H9 (cell line): ENCODE measurements around the gene NIM1K. TPM values are rescaled to one million over a fixed set of nuclear protein-coding genes. Genes with fewer than 3 reads are reported as not detected.

ENCODE experiments used
- DNase-seq: peaks from one replicate; pipeline ENCODE4 v3.0.0-alpha.2; 2017
- H2AFZ ChIP-seq: one replicate; pipeline ENCODE4 v1.6.1; 2013; ENCODE audit warnings: mild to moderate bottlenecking, low read length, control low read depth, moderate library complexity
- H2AK5ac ChIP-seq: 2 replicates; pipeline ENCODE4 v1.6.1; 2013; ENCODE audit warnings: low read length, control low read depth, mixed read lengths; ENCODE audit not compliant: insufficient read length
- H2BK120ac ChIP-seq: one replicate; pipeline ENCODE4 v1.6.1; 2013; ENCODE audit warnings: low read depth, mild to moderate bottlenecking, low read length, control low read depth, inconsistent platforms; ENCODE audit not compliant: poor library complexity, severe bottlenecking
- H2BK12ac ChIP-seq: 2 replicates; pipeline ENCODE4 v1.6.1; 2013; ENCODE audit warnings: low read length, control low read depth, mixed read lengths, low read depth; ENCODE audit not compliant: insufficient read length
- H2BK15ac ChIP-seq: 2 replicates; pipeline ENCODE4 v1.6.1; 2013; ENCODE audit warnings: low read depth, low read length, control low read depth
- H2BK20ac ChIP-seq: one replicate; pipeline ENCODE4 v1.6.1; 2013; ENCODE audit warnings: low read depth, mild to moderate bottlenecking, low read length, control low read depth, inconsistent platforms; ENCODE audit not compliant: poor library complexity, severe bottlenecking
- H2BK5ac ChIP-seq: 2 replicates; pipeline ENCODE4 v1.6.1; 2013; ENCODE audit warnings: low read length, control low read depth, mixed read lengths; ENCODE audit not compliant: insufficient read length
- H3K14ac ChIP-seq: 2 replicates; pipeline ENCODE4 v1.6.1; 2013; ENCODE audit warnings: low read length, control low read depth; ENCODE audit not compliant: insufficient read depth
- H3K18ac ChIP-seq: 2 replicates; pipeline ENCODE4 v1.6.1; 2013; ENCODE audit warnings: low read depth, mild to moderate bottlenecking, mixed read lengths, low read length, control low read depth; ENCODE audit not compliant: insufficient read length
- H3K23ac ChIP-seq: 2 replicates; pipeline ENCODE4 v1.6.1; 2013; ENCODE audit warnings: low read length, control low read depth, mixed read lengths, low read depth; ENCODE audit not compliant: insufficient read length
- H3K23me2 ChIP-seq: 2 replicates; pipeline ENCODE4 v1.6.1; 2013; ENCODE audit warnings: low read depth, mild to moderate bottlenecking, mixed read lengths, low read length, control low read depth; ENCODE audit not compliant: insufficient read length, poor library complexity, severe bottlenecking
- H3K27ac ChIP-seq: 2 replicates; pipeline ENCODE4 v1.5.1; 2013; ENCODE audit warnings: low read length, control low read depth, mixed read lengths, low read depth; ENCODE audit not compliant: insufficient read length
- H3K27me3 ChIP-seq: 2 replicates; pipeline ENCODE4 v1.6.1; 2013; ENCODE audit warnings: low read length, control low read depth, inconsistent platforms; ENCODE audit not compliant: insufficient read depth
- H3K4ac ChIP-seq: 2 replicates; pipeline ENCODE4 v1.6.1; 2013; ENCODE audit warnings: low read depth, mild to moderate bottlenecking, control low read depth, inconsistent platforms, low read length, moderate library complexity
- H3K4me1 ChIP-seq: 2 replicates; pipeline ENCODE4 v1.6.1; 2013; ENCODE audit warnings: low read length, control low read depth, inconsistent platforms; ENCODE audit not compliant: insufficient read depth
- H3K4me2 ChIP-seq: 2 replicates; pipeline ENCODE4 v1.6.1; 2013; ENCODE audit warnings: low read length, control low read depth, mixed read lengths; ENCODE audit not compliant: insufficient read length, insufficient read depth
- H3K56ac ChIP-seq: 2 replicates; pipeline ENCODE4 v1.6.1; 2013; ENCODE audit warnings: low read depth, mild to moderate bottlenecking, mixed read lengths, low read length, control low read depth; ENCODE audit not compliant: insufficient read length
- H3K79me1 ChIP-seq: 2 replicates; pipeline ENCODE4 v1.6.1; 2013; ENCODE audit warnings: low read depth, mild to moderate bottlenecking, moderate library complexity, low read length, control low read depth, inconsistent platforms; ENCODE audit not compliant: insufficient read depth, poor library complexity, severe bottlenecking
- H3K79me2 ChIP-seq: 2 replicates; pipeline ENCODE4 v1.6.1; 2013; ENCODE audit warnings: low read length, control low read depth, inconsistent platforms; ENCODE audit not compliant: insufficient read depth
- H3K9ac ChIP-seq: 2 replicates; pipeline ENCODE4 v1.6.1; 2013; ENCODE audit warnings: low read length, control low read depth, mixed read lengths; ENCODE audit not compliant: insufficient read length; ENCODE audit errors: extremely low read depth
- H3K9me3 ChIP-seq: one replicate; pipeline ENCODE4 v1.6.1; 2013; ENCODE audit warnings: low read depth, low read length, inconsistent platforms; ENCODE audit not compliant: control insufficient read depth
- H3T11ph ChIP-seq: one replicate; pipeline ENCODE4 v1.6.1; 2013; ENCODE audit warnings: mild to moderate bottlenecking, low read length, control low read depth, inconsistent platforms
- H4K20me1 ChIP-seq: one replicate; pipeline ENCODE4 v1.6.1; 2013; ENCODE audit not compliant: control insufficient read depth, insufficient read length, insufficient read depth
- H4K5ac ChIP-seq: 2 replicates; pipeline ENCODE4 v1.6.1; 2013; ENCODE audit warnings: low read depth, mild to moderate bottlenecking, mixed read lengths, low read length, control low read depth; ENCODE audit not compliant: insufficient read length
- H4K8ac ChIP-seq: replicated peaks from 2 replicates; pipeline ENCODE4 v1.6.1; 2013; ENCODE audit warnings: low read length, control low read depth, mixed read lengths, low read depth; ENCODE audit not compliant: insufficient read length
- H4K91ac ChIP-seq: 2 replicates; pipeline ENCODE4 v1.6.1; 2013; ENCODE audit warnings: low read depth, mild to moderate bottlenecking, moderate library complexity, mixed read lengths, low read length, control low read depth; ENCODE audit not compliant: insufficient read length
- H3K27ac Mint-ChIP-seq, 3 experiments: 2 replicates in 2 of 3; 3 replicates in 1 of 3; pipeline ENCODE4 v1.8.0; 2020 to 2021; ENCODE audit warnings: mixed read lengths in 3 of 3, mild to moderate bottlenecking in 1 of 3, moderate library complexity in 1 of 3
- H3K27me3 Mint-ChIP-seq: 2 replicates; pipeline ENCODE4 v1.8.0; 2021; ENCODE audit warnings: low read depth, mild to moderate bottlenecking, moderate library complexity, mixed read lengths
- H3K36me3 Mint-ChIP-seq, 3 experiments: 2 replicates in 2 of 3; 3 replicates in 1 of 3; pipeline ENCODE4 v1.8.0; 2020 to 2021; ENCODE audit warnings: low read depth in 3 of 3, mixed read lengths in 3 of 3; ENCODE audit not compliant: insufficient read depth in 1 of 3
- H3K4me1 Mint-ChIP-seq, 2 experiments: 2 replicates each; pipeline ENCODE4 v1.8.0; 2020; ENCODE audit warnings: mixed read lengths in 2 of 2
- H3K4me3 Mint-ChIP-seq, 2 experiments: 2 replicates in 1 of 2; 3 replicates in 1 of 2; pipeline ENCODE4 v1.8.0; 2020 to 2021; ENCODE audit warnings: mild to moderate bottlenecking in 2 of 2, mixed read lengths in 2 of 2, moderate library complexity in 1 of 2
- H3K9me3 Mint-ChIP-seq, 2 experiments: 2 replicates in 1 of 2; 3 replicates in 1 of 2; pipeline ENCODE4 v1.8.0; 2020; ENCODE audit warnings: mild to moderate bottlenecking in 2 of 2, mixed read lengths in 2 of 2, moderate library complexity in 1 of 2
- CTCF ChIP-seq: fragments of 200-600 bp; sonication (generic); conservative IDR thresholded peaks from 3 replicates; pipeline ENCODE4 v1.8.0; 2021; ENCODE audit warnings: antibody characterized with exemption, mild to moderate bottlenecking
- WGBS: extraction: QIAGEN DNeasy Blood & Tissue Kit; methylation state at CpG from one replicate; pipeline ENCODE4 v1.1.7; 2013; ENCODE audit warnings: missing lambda C conversion rate, low lambda C conversion rate, mixed read lengths; ENCODE audit not compliant: insufficient read length; ENCODE audit errors: extremely low coverage; 5-methylcytosine and 5-hydroxymethylcytosine counted together
- total RNA-seq: library from RNA; stranded (reverse); gene quantifications from 2 replicates; pipeline ENCODE4 v1.2.1, GENCODE V29; 2021

The NIM1K gene
- total RNA-seq, 1 experiment from 2014 or later: 0.07 TPM

GRCh38 chr5:43216941-43217340 is 24.9 kb downstream of the NIM1K start:
- Histone ChIP-seq H3K14ac (no peak overlapping the region), H3K9ac (no peak overlapping the region), H2AFZ (no peak overlapping the region), H3K9me3 (no peaks in the 10 kb centered on the region), H3K4ac (no peak overlapping the region), H3K27me3 (no peaks in the 10 kb centered on the region), H4K20me1 (no peaks in the 10 kb centered on the region), H3K27ac (no peak overlapping the region), H3K79me1 (no peaks in the 10 kb centered on the region), H3K23me2 (no peaks in the 10 kb centered on the region), H3T11ph (no peak overlapping the region), H2BK20ac (no peak overlapping the region), H2AK5ac (no peak overlapping the region), H2BK15ac (no peak overlapping the region), H3K4me1 (no peaks in the 10 kb centered on the region), H2BK5ac (no peak overlapping the region), H2BK12ac (no peak overlapping the region), H2BK120ac (no peak overlapping the region), H3K23ac (no peak overlapping the region), H4K5ac (no peak overlapping the region), H3K18ac (no peak overlapping the region), H3K4me2 (no peak overlapping the region), H3K56ac (no peak overlapping the region), H4K8ac (no peak overlapping the region), H4K91ac (no peak overlapping the region), H3K79me2 (no peaks in the 10 kb centered on the region)
- Mint-ChIP-seq H3K27ac (no peak overlapping the region), H3K4me3 (no peak overlapping the region), H3K27me3 (no peaks in the 10 kb centered on the region), H3K36me3 (no peaks in the 10 kb centered on the region), H3K9me3 (no peaks in the 10 kb centered on the region), H3K4me1 (peaks cover 0 to 2% of the 10 kb centered on the region in 2 experiments; a peak in 1 of 4 replicates)
- TF ChIP-seq CTCF: no peak
- DNase-seq: no peak
- no CpG with 5 or more reads among the region's 2 CpGs for WGBS
